Fibroblast of skin of left quadriceps (primary cell): ENCODE data around the gene POLRMT.
"Not testable (repeated sequence)": the region's sequence is repeated elsewhere in the genome, so short reads cannot be mapped to it uniquely, and the experiment has no call there.

Experiments used
- DNase-seq, 2 experiments: peaks; one replicate each; pipeline ENCODE4 v3.0.0-alpha.2; 2013; ENCODE audit warnings: low read depth in 2 of 2

Gene POLRMT

GRCh38 chr19:647566-648284 lies 14.4 kb upstream of the POLRMT start:
- no peak for DNase-seq

- DNase-seq: no peak
Measured at GRCh38 chr19:646779-647565, 13.6 kb upstream of the POLRMT start.

DNA sequence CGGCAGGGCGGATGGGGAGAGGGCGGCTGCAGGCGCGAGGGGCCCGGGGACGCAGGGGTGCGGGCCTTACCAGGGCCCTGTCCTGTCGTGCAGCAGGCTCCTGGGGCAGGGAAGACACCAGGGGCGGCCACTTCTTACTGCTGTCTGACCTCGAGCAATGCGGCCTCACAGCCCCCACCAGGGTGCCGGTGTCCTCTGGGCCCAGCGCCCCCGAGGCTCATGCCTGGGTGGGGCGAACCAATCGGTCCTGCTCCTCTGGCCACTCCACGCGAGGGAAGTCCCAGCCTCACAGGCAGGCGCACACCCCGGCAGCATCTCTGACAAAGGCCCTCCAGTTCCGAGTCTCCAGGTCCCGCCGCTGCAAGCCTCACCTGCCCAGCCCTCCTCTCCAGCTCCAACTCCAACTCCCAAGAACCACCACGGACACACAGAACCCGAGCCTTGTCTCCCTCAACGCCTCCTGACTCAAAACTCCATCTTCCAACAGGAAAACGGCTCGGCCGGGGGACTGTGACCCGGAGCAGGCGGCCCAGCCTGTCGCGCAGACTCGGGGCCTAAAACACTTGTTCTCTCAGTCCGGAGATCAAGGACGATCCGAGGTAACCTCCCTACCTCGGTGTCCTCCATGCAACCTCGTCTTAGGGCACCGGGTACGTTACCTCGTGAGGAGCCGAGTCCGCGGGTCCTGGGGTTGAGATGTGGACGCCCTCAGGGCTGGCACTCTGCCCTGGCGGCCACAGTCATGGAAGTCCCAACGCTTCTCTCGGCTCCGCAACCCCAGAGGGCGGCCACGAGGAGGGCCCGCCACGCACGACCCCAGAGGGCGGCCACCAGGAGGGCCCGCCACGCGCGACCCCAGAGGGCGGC lies 12.8 kb upstream of the POLRMT start:
- no peak for DNase-seq

DNA sequence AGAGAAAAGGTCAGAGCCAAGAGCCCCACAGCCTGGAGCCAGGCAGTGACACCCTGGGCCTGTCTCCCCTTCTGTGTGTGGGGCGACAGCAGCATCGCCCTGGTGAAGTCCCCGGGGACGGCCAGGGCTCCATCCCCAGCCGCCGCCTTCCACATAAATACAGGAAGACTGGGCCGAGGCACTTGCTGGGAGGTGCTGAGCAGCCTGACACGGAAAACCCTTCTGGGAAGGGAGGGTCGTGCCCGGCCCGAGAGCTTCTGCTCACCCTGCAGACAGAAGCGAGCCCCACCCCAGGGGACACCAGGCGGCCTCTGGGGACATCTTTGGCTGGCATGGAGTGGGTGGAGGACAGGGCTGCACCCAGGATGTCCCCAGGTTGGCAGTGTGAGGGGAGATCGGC lies 11.5 kb upstream of the POLRMT start:
- no peak for DNase-seq

DNA sequence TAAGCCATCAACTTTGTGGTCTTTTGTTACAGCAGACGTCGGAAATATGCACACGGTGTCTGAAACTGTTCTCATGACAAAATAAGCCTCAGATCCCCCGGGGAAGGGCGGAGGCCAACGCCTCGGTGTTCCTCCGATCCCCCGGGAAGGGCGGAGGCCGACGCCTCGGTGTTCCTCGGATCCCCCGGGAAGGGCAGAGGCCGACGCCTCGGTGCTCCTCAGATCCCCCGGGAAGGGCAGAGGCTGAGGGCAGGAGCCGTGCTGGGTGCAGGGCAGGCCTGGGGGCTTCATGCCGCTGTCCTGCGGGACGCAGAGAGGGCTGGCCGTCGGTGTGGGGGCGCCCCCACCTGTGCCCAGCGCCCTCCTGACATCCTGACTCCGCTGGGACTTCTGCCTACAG lies 11.0 kb upstream of the POLRMT start:
- no peak for DNase-seq

DNA sequence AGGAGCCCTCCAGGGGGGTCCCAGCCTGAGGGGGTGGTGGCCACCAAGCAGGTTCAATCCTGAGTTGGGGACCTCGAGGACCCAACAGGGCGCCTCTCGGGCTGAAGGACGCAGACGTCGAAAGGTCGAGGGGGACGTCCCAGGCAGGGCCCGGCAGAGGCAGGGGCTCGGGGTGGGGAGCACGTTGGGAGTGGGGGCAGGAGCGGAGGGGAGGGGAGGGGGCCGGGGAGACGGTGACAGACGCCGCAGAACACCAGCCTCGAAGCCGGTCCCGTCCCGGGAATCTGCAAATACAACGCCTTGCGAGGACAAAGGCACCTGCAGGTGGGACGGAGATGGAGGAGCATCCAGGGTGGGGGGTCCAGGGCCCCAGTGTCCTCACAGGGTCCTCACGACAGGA lies 10.4 kb upstream of the POLRMT start:
- DNase-seq: no peak

DNA sequence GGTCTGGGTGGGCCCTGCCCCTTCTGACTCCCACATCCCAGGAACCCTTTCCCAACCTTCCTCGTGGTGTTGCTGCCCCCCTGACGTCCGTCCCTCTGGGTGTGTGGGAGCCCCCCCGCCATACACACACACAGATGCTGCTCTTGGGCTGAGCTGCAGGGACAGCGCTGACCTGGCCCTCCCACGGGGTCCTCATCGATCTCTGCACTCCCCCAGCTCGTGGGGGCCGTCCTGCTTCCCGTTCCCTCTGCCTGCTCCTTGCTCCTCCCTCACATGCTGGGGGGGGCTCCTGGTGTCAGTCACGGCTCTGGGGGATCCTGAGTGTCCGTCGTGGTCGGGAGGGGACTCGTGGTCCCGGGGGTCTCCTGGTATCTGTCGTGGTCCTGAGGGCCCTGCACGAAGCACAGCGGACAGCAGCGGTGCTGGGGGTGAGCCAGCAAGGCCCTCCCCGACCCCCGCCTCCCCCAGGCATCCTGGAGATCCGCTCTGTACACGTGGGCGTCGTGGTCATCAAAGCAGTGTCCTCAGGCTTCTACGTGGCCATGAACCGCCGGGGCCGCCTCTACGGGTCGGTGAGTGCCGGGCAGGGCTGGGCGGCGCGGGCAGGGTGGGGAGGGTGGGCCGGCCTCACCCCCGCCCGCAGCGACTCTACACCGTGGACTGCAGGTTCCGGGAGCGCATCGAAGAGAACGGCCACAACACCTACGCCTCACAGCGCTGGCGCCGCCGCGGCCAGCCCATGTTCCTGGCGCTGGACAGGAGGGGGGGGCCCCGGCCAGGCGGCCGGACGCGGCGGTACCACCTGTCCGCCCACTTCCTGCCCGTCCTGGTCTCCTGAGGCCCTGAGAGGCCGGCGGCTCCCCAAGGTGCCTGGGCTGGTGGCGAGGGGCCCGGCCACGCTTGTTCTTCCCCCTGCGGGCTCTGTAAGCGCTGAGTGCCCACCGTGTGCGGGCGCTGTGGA lies 9.7 kb upstream of the POLRMT start:
- DNase-seq: no peak

- DNase-seq: no peak
Measured at GRCh38 chr19:641702-642101, 8.4 kb upstream of the POLRMT start.

- DNase-seq: no peak
Measured at GRCh38 chr19:640606-641189, 7.4 kb upstream of the POLRMT start.

DNA sequence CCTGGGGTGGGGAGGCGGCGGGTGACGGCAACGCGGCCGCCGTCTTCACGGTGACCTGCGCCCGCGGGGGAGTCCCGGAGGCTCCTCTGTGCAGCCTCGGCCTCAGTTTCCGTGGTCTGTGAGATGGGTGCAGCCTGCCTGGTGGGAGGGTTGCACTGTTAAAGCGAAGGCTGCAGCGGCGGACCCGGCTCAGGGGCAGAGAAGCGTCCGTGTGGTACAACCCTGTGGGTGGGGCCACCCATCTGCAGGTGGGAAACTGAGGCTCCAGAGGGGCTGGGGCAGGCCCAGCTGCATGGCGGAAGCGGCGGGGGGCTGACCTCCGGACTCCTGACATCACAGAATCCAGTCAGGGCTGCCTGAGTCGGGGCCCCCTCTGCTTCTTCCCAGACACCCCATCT lies 6.8 kb upstream of the POLRMT start:
- DNase-seq: no peak

GRCh38 chr19:639253-640160 lies 6.2 kb upstream of the POLRMT start, which contains the start of gene FGF22:
FGF22 (plus strand) TSS chr19:639879; CDS start chr19:639926, 47 bp downstream.
- DNase-seq: peak; percentile 62

DNA sequence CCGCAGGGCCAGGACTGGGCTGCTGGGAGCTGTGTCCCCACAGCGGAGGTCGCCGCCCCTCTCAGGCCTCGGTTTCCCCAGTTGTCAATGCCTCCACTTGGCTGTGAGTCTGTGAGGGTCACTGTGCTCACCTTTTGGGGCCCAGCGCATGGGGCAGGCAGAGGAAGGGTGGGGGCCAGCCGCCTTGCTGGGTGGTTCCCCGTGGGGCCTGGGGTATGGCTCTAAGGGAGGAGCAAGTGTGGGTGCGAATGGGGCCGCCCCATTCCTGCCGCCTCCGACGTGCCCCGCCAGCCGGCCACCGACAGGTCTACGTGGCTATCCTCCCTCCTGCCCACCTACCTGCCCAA lies 5.5 kb upstream of the POLRMT start:
- DNase-seq: no peak

DNA sequence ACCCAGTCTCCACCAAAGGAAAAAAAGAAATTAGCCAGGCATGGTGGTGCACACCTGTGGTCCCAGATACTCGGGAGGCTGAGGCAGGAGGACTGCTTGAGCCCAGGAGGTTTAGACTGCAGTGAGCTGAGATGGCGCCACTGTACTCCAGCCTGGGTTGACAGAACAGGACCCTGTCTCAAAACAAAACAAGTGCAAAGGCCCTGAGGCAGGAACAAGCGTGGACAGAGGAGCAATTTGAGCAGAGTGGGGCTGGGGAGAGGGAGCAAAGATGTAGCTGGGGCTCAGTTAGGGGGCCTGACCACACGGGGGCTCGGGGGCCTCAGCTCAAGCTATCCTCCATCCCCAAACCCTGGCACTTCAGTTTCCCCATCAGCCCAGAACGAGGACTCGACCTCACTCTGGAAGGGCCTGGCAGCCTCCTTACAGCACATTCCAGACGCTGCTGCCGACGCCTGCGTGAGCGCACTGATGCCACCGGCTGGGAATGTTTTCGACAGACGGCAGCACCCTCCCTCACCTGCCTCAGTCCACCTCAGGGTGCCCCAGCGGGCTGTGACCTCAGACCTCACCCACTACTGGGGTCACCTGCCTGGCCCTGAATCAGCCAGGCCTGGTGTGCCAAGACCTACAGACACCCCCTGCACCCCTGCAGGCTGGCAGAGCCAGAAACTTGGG lies 1.8 kb upstream of the POLRMT start:
- DNase-seq: no peak

GRCh38 chr19:633786-634639 lies 676 bp upstream of the POLRMT start:
- DNase-seq: no peak

GRCh38 chr19:632579-633067 lies 714 bp downstream of the POLRMT start:
- DNase-seq: no peak

GRCh38 chr19:629961-630714 lies 3.2 kb downstream of the POLRMT start:
- no peak for DNase-seq

- not testable (repeated sequence) for DNase-seq
Measured at GRCh38 chr19:629515-629914, 3.8 kb downstream of the POLRMT start.
